ENCODE results near the gene MLLT3. TPM values are rescaled to one million over a fixed set of nuclear protein-coding genes. Genes with fewer than 3 reads are reported as not detected.

The MLLT3 gene
- total RNA-seq, 1 donor from 2014 or later: 7.7 TPM

- peaks cover 48% of the 10 kb centered on the region for H3K4me1 Mint-ChIP-seq (ENCODE audit: low read depth)
- no peaks in the 10 kb centered on the region for H3K9me3 Mint-ChIP-seq (ENCODE audit: low read depth)
Measured at GRCh38 chr9:20604562-20604961, 17.7 kb downstream of the MLLT3 start.

GRCh38 chr9:20603524-20604268 lies 18.6 kb downstream of the MLLT3 start:
- peaks cover 45% of the 10 kb centered on the region for H3K4me1 Mint-ChIP-seq (ENCODE audit: low read depth)
- no peaks in the 10 kb centered on the region for H3K9me3 Mint-ChIP-seq (ENCODE audit: low read depth)
- DNase-seq (ENCODE audit: low spot score): no peak
- no peaks in the 10 kb centered on the region for H3K36me3 Mint-ChIP-seq (ENCODE audit: low read depth)
- TF ChIP-seq CTCF (IDR thresholded peaks at IDR 0.05): no peak
- H3K27me3 Mint-ChIP-seq (ENCODE audit: low read depth): peaks cover 3% of the 10 kb centered on the region
- H3K4me3 Mint-ChIP-seq (ENCODE audit: unreplicated experiment): no peak overlapping the region
- no peak overlapping the region for H3K27ac Mint-ChIP-seq (ENCODE audit: unreplicated experiment)

More at GRCh38 chr9:20604562-20604961, 17.7 kb downstream of the MLLT3 start:
- DNase-seq (ENCODE audit: low spot score): no peak
- H3K27ac Mint-ChIP-seq (ENCODE audit: unreplicated experiment): no peak overlapping the region
- no peaks in the 10 kb centered on the region for H3K36me3 Mint-ChIP-seq (ENCODE audit: low read depth)
- H3K4me3 Mint-ChIP-seq (ENCODE audit: unreplicated experiment): no peak overlapping the region
- H3K27me3 Mint-ChIP-seq (ENCODE audit: low read depth): peaks cover 3% of the 10 kb centered on the region
- TF ChIP-seq CTCF (IDR thresholded peaks at IDR 0.05): no peak

- no peak for DNase-seq (ENCODE audit: low spot score)
- Mint-ChIP-seq H3K27ac (ENCODE audit: unreplicated experiment) (no peak overlapping the region), H3K4me1 (ENCODE audit: low read depth) (peaks cover 44% of the 10 kb centered on the region), H3K4me3 (ENCODE audit: unreplicated experiment) (no peak overlapping the region), H3K27me3 (ENCODE audit: low read depth) (peaks cover 3% of the 10 kb centered on the region), H3K36me3 (ENCODE audit: low read depth) (no peaks in the 10 kb centered on the region), H3K9me3 (ENCODE audit: low read depth) (no peaks in the 10 kb centered on the region)
- TF ChIP-seq CTCF (IDR thresholded peaks at IDR 0.05): no peak
Measured at GRCh38 chr9:20601292-20601691, 21.0 kb downstream of the MLLT3 start.

- H3K27me3 Mint-ChIP-seq (ENCODE audit: low read depth): peaks cover 3% of the 10 kb centered on the region
- peaks cover 41% of the 10 kb centered on the region for H3K4me1 Mint-ChIP-seq (ENCODE audit: low read depth)
- DNase-seq (ENCODE audit: low spot score): no peak
- TF ChIP-seq CTCF (IDR thresholded peaks at IDR 0.05): no peak
- H3K27ac Mint-ChIP-seq (ENCODE audit: unreplicated experiment): no peak overlapping the region
- no peaks in the 10 kb centered on the region for H3K36me3 Mint-ChIP-seq (ENCODE audit: low read depth)
- H3K4me3 Mint-ChIP-seq (ENCODE audit: unreplicated experiment): no peak overlapping the region
- H3K9me3 Mint-ChIP-seq (ENCODE audit: low read depth): no peaks in the 10 kb centered on the region
Measured at GRCh38 chr9:20599195-20599594, 23.1 kb downstream of the MLLT3 start.

DNA sequence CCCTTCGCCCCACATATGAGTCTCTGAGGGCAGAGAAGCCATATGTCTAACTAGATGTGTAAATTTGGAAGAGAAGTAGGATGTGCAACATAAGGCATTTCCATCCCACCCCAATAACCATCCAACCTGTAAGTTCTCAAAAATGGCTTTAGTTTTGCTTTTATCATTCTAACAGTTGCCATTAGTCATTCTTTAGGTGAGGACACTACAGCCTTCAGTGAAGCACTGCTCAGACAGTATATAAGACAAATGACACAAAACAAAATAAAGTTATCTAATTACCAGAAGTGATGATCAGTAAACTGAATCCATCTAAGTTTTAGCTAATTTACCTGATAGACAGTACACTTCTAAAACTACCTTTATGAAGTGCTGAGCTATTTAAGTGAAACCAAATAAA lies 23.9 kb downstream of the MLLT3 start:
- H3K4me1 Mint-ChIP-seq (ENCODE audit: low read depth): peaks cover 42% of the 10 kb centered on the region
- no peaks in the 10 kb centered on the region for H3K27me3 Mint-ChIP-seq (ENCODE audit: low read depth)

More for the DNA sequence above, 23.9 kb downstream of the MLLT3 start:
- H3K4me3 Mint-ChIP-seq (ENCODE audit: unreplicated experiment): no peak overlapping the region
- DNase-seq (ENCODE audit: low spot score): no peak
- H3K27ac Mint-ChIP-seq (ENCODE audit: unreplicated experiment): no peak overlapping the region
- H3K36me3 Mint-ChIP-seq (ENCODE audit: low read depth): no peaks in the 10 kb centered on the region
- no peaks in the 10 kb centered on the region for H3K9me3 Mint-ChIP-seq (ENCODE audit: low read depth)
- no peak for TF ChIP-seq CTCF (IDR thresholded peaks at IDR 0.05)
